Retinal pigment epithelial cell (primary cell): ENCODE data around the gene KLHDC3.

Experiments used
- DNase-seq: peaks from one replicate; pipeline ENCODE4 v3.0.0-alpha.2; 2010; ENCODE audit warnings: low read depth
- H3K4me3 ChIP-seq: 2 replicates; pipeline ENCODE4 v1.5.1; 2011; ENCODE audit warnings: mild to moderate bottlenecking, low read length, control low read depth, moderate library complexity
- TF ChIP-seq, protein P1 (sequence below): conservative IDR thresholded peaks from 2 replicates; pipeline ENCODE4 v1.5.1; 2011; ENCODE audit warnings: low read depth, low read length, control low read depth, inconsistent platforms

KLHDC3 gene

DNA sequence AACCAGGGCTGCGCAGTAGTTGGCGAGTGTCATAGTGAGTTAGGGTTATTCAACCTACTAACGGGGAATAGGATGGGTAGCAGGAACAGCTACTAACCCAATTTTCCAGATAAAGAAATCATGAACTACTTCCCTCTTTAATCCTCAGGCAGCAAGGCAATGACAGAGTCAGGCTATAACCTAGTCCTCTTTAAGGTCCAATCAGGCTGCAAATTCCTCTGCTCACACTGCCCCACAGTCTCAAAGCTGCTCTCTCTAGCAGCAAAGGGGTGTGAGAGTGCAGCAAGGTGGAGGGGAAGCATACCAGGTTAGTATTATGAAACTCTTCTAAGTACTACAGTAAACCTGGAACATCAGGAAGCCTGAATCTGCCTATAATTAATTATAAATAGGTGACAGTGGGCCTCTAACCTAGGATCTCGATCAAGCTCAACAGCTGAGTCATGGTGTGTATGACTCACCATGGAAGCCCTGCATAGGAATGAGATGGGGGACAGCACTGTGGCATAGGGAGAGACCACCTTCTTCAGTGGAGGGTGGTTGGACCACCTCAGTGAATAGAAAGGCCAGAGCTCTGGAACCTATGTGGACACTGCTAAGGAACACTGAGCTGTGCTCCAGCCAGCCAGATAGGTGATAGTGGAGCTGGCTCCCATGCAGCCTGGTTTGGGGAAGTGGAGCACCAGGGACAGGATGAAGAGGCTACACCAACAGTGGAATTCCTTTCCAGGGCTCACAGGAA, 43.0 kb upstream of the KLHDC3 start:
- DNase-seq: no peak
- TF ChIP-seq, protein P1, sequence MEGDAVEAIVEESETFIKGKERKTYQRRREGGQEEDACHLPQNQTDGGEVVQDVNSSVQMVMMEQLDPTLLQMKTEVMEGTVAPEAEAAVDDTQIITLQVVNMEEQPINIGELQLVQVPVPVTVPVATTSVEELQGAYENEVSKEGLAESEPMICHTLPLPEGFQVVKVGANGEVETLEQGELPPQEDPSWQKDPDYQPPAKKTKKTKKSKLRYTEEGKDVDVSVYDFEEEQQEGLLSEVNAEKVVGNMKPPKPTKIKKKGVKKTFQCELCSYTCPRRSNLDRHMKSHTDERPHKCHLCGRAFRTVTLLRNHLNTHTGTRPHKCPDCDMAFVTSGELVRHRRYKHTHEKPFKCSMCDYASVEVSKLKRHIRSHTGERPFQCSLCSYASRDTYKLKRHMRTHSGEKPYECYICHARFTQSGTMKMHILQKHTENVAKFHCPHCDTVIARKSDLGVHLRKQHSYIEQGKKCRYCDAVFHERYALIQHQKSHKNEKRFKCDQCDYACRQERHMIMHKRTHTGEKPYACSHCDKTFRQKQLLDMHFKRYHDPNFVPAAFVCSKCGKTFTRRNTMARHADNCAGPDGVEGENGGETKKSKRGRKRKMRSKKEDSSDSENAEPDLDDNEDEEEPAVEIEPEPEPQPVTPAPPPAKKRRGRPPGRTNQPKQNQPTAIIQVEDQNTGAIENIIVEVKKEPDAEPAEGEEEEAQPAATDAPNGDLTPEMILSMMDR: no peak
- no peak overlapping the region for H3K4me3 ChIP-seq

DNA sequence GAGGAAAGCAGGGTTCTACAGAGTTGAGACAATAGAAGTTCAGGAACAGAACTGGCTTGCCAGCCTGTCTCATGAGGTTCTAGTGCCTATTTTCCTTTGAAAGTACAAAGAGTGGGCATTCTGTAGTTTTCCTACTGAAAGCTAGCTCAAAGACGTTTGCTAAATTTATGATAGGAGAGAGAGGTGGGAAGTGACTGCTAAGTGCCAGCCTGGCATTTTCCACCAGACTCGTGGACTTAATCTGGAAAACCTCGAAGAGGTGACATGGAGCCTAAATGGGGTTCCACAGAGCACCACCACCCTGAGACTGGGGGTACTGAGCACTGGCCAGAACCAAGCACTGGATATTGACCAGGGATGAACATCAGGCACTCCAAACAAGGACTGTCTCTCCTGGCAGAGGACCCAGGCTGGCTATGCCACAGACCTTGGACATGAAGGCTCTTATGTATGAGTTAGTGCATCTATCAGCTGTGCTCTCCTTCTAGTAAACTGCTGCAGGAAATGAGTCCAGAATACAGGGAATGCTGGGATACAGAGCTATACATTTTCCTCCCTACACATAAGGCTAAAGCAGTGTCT, 42.2 kb upstream of the KLHDC3 start:
- H3K4me3 ChIP-seq: no peak overlapping the region
- DNase-seq: no peak
- TF ChIP-seq, protein P1: no peak

DNA sequence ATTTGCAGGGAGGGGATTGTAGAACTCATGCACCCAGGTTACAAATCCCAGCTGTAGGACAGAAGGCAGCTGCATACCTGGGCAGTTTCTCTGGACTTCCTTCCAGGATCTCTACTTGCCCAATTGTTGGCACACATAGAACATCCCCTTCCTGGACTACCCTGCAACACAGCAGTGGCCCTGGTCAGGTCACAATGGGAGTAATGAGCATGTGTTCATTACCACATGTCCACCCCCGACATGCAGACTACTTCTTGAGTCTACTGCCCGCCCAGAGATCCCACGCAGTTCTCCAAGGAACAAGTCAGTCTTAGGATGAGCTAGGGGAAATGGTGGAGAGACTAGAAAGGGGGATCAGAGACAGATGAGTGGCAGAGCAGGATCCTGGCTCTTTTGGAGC, 40.1 kb upstream of the KLHDC3 start:
- H3K4me3 ChIP-seq: no peak overlapping the region
- TF ChIP-seq, protein P1: no peak
- no peak for DNase-seq

DNA sequence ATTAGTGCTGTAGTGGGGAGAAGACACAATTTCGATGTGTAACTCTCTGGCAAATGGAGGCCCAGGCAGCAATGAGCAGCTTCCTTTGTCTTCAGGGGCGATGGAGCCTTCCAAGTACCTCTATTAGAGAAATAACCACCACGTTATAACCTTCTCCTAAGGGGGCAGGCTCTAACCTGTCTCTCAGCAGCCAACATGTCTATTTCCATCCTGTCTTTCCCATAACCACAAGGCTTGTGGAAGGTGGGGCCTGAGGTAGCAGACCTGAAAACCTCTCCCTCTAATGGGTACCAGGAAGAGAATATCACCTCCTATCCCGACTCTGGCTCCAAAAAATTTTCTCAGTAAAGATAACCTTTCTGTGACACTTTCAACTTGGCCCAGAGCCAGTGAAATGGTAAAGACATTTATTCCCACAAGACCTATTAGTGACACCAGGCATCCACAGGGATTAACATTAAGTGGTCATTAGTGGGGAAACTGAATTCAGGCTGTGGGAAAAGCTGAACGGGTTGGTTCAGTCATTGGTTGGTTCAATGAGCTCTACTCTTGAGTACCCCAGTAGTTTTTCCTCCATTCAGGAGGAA, 39.0 kb upstream of the KLHDC3 start:
- TF ChIP-seq, protein P1: no peak
- H3K4me3 ChIP-seq: no peak overlapping the region
- no peak for DNase-seq

DNA sequence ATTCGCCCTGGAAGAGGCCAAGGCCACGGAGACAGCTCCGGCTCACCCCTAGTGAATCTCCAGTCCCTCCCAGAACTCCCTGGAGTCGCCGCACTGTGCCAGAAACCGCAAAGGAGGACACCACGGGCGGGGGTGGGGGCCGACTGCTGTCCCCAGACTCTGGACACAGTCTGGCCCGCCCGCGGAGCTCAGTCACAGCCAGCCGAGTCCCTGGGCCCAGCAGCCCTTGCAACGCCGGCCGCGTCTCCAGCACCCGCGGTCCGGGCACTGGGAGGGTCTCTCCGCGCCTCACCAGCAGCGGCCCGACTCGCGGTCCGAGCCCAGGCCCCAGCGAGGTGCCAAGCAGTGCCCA, 35.6 kb upstream of the KLHDC3 start:
- H3K4me3 ChIP-seq: peak overlapping the region; percentile 59
- no peak for DNase-seq
- TF ChIP-seq, protein P1: no peak

DNA sequence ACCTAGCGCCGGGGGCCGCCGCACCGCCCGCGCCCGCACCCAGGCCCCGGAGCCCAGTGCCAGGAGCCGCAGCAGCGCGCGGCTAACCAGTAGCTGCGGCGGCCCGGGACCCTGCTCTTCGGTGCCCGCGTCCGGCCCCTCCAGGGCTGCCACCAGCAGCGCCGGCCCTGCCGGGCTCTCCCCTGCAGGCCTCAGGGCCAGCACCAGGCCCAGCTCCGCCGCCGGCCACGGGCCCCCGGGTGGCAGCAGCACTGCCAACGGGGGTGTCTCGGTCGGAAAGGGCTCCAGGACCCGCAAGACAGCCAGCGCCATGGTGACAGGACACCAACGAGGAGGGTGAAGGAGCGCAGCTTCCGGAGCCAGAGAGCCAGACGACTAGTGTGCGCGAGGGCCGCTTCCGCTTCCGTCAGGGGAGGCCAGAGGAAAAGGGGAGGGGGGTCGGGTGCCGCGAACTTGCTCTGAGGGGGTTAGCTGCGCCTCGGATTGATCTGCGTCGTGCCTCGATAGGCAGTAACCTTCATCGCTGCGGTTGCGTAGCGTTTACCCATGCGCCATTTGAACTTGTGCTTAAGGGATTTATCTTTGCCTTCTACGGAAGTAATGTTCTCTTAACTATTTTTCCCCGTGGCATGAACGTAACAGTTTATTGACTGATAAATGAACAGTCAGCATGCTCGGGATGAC, 35.1 kb upstream of the KLHDC3 start, which contains the start of gene PEX6:
PEX6 (minus strand) TSS at position 343 of the 684 bp plus-strand sequence; CDS start at position 312, 31 bp downstream.
- peak; percentile 45 for DNase-seq
- TF ChIP-seq, protein P1: no peak
- peak within 1 kb of the TSS; percentile 59 for H3K4me3 ChIP-seq
